Activated naive CD4-positive, alpha-beta T cell treated with anti-CD3 and anti-CD28 coated beads for 36 hours (primary cell): Measurements from ENCODE around the gene TKFC. TPM values are rescaled to one million over a fixed set of nuclear protein-coding genes. Genes with fewer than 3 reads are reported as not detected.

Experiments
- CTCF ChIA-PET: fragments of 350-600 bp; sonication (Branson Sonifier 250); formaldehyde crosslinking; loops from one replicate; lab custom pipeline; 2021; ENCODE audit warnings: antibody characterized with exemption; lab: Charles Lee
- DNase-seq: peaks from one replicate; pipeline ENCODE4 v3.0.0-alpha.2; 2020
- H3K27ac Mint-ChIP-seq: one replicate; pipeline ENCODE4 v1.8.0; 2021; ENCODE audit warnings: mild to moderate bottlenecking, mixed read lengths
- H3K27me3 Mint-ChIP-seq: one replicate; pipeline ENCODE4 v1.8.0; 2021; ENCODE audit warnings: low read depth, mixed read lengths
- H3K36me3 Mint-ChIP-seq: one replicate; pipeline ENCODE4 v1.8.0; 2021; ENCODE audit warnings: low read depth, mixed read lengths
- H3K4me1 Mint-ChIP-seq: one replicate; pipeline ENCODE4 v1.8.0; 2021; ENCODE audit warnings: low read depth, mixed read lengths
- H3K4me3 Mint-ChIP-seq: one replicate; pipeline ENCODE4 v1.8.0; 2021; ENCODE audit warnings: mild to moderate bottlenecking, moderate library complexity, mixed read lengths
- H3K9me3 Mint-ChIP-seq: one replicate; pipeline ENCODE4 v1.8.0; 2021; ENCODE audit warnings: mixed read lengths
- intact Hi-C: fragments of 100-400 bp; cut with micrococcal nuclease; formaldehyde crosslinking; loops from one replicate; pipeline ENCODE4 v1.15.1; 2023
- total RNA-seq, 2 experiments: library from RNA; stranded (reverse); gene quantifications; one replicate each; pipeline ENCODE4 v1.2.3, GENCODE V29; 2021

TKFC gene
- total RNA-seq, 2 experiments from 2014 or later = 146 to 154 TPM

DNA sequence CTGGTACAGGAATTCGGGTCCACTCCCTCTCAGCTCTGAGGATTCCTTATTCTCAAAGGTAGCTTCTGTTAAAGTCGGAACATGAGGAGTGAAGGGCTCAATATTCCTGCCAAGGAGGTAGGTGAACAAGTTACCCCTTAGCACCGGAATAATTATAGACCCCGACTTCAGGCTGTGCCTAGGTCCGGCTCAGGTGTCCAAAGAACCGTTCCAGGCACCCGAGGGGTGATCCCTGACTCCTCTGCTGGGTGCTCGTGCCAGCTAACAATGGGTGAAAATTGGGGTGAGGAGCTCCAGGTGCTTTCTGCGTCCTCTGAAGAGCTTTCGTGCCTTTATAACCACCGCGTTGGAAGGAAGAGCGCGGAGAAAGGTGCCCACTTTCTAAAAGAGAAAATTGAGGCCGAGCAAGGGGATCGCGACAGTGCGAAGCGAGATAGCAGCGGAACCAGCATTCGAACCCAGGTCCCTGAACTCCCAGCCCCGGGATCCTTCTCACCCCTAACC lies 28.3 kb downstream of the TKFC start:
- no peak for DNase-seq
- peaks cover 45% of the 10 kb centered on the region for H3K4me1 Mint-ChIP-seq
- CTCF ChIA-PET = interaction anchor here (0.5 to 7.3 kb wide), 7 partner anchors 10 to 260 kb away, joined by 3 to 60 read pairs (median 10); partner anchors contain the start of gene TMEM216

GRCh38 chr11:61361741-61362541 lies 28.9 kb downstream of the TKFC start, which contains the start of the genes CYB561A3 and TMEM138:
Gene CYB561A3, minus strand, starts transcription at chr11:61361882. Its CDS starts 5,169 bp downstream, at chr11:61356713.
Gene TMEM138, plus strand, starts transcription at chr11:61362374. Its CDS starts 2,017 bp downstream, at chr11:61364391.
- Mint-ChIP-seq H3K4me1 (peaks cover 42% of the 10 kb centered on the region), H3K27ac (peak within 1 kb of the TSS; percentile 96)
- intact Hi-C loops = loop anchor here (1.0 to 10.0 kb wide), 6 partner anchors 29 to 1607 kb away; partner anchors contain the start of genes CCDC86, DDB1, PRPF19 and SDHAF2

More for the DNA sequence above, 28.3 kb downstream of the TKFC start:
- intact Hi-C loops = loop anchor here (1.0 to 10.0 kb wide), 3 partner anchors 455 to 1606 kb away; partner anchors contain the start of genes CCDC86, PRPF19 and STX3
- H3K27me3 Mint-ChIP-seq = no peaks in the 10 kb centered on the region
- H3K27ac Mint-ChIP-seq = peak overlapping the region; percentile 96
- H3K9me3 Mint-ChIP-seq = no peaks in the 10 kb centered on the region
- H3K36me3 Mint-ChIP-seq = peaks cover 15% of the 10 kb centered on the region
- peak overlapping the region; percentile 100 for H3K4me3 Mint-ChIP-seq

DNA sequence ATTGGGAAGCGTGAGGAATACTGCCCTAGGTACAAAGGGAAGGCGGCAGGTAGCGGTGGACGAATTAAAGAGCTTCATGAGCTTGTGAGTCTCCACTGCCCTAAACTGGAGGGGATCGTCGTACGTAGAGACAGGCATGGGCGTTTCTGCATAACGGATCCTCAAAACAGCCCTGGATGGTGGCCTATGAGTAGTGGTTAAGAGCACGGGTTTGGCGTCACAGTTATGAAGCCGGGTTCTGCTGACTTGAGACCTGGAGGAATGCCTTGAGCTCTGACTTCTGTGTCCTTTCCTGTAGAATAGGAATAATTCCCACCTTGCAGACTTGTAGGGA lies 29.5 kb downstream of the TKFC start:
- intact Hi-C loops = loop anchor here (1.0 to 10.0 kb wide), 5 partner anchors 29 to 1608 kb away; partner anchors contain the start of genes CCDC86, DDB1, SDHAF2 and STX3

More at GRCh38 chr11:61361741-61362541, 28.9 kb downstream of the TKFC start, which contains the start of the genes CYB561A3 and TMEM138:
- peak; percentile 94 for DNase-seq
- Mint-ChIP-seq H3K9me3 (no peaks in the 10 kb centered on the region), H3K4me3 (peak within 1 kb of the TSS; percentile 100), H3K27me3 (no peaks in the 10 kb centered on the region), H3K36me3 (peaks cover 16% of the 10 kb centered on the region)
- CTCF ChIA-PET = interaction anchor here (0.5 to 7.3 kb wide), 10 partner anchors 9 to 260 kb away, joined by 3 to 60 read pairs (median 3); partner anchors contain the start of gene TMEM216

DNA sequence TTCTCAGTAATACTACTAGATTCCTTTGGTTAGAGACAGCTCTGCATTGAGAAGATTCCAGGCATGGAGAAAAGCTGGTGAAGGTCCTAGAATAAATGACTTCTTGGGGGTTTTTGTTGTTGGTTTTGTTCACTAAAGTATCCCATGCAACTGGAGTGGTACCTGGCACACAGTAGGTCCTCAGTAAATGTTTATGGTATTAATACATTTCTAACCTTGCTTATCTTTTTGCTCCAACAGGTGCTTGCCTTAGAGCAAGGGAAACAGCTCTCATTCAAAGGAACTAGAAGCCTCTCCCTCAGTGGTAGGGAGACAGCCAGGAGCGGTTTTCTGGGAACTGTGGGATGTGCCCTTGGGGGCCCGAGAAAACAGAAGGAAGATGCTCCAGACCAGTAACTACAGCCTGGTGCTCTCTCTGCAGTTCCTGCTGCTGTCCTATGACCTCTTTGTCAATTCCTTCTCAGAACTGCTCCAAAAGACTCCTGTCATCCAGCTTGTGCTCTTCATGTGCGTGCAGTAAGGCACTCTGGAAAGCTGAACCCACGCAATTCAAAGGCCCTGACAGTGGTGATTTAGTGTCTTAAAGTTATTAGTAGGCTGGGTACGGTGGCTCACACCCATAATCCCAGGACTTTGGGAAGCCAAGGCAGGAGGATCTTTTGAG lies 31.1 kb downstream of the TKFC start:
- H3K36me3 Mint-ChIP-seq = peaks cover 26% of the 10 kb centered on the region
- no peak for DNase-seq
- no peaks in the 10 kb centered on the region for H3K9me3 Mint-ChIP-seq
- H3K4me3 Mint-ChIP-seq = peak overlapping the region; percentile 100
- CTCF ChIA-PET = interaction anchor here (1.3 to 7.3 kb wide), 5 partner anchors 21 to 82 kb away, joined by 3 to 60 read pairs (median 13); no protein-coding TSS in a partner anchor
- H3K4me1 Mint-ChIP-seq = peaks cover 35% of the 10 kb centered on the region
- no peak overlapping the region for H3K27ac Mint-ChIP-seq
- no peaks in the 10 kb centered on the region for H3K27me3 Mint-ChIP-seq
- intact Hi-C loops = loop anchor here (5.0 to 10.0 kb wide), 2 partner anchors 522 to 1609 kb away; partner anchors contain the start of genes CCDC86 and STX3

More for the DNA sequence above, 29.5 kb downstream of the TKFC start:
- DNase-seq = peak; percentile 48
- Mint-ChIP-seq H3K27me3 (no peaks in the 10 kb centered on the region), H3K4me1 (peaks cover 40% of the 10 kb centered on the region), H3K4me3 (peak overlapping the region; percentile 100), H3K9me3 (no peaks in the 10 kb centered on the region), H3K27ac (peak overlapping the region; percentile 96), H3K36me3 (peaks cover 18% of the 10 kb centered on the region)
- CTCF ChIA-PET = interaction anchor here (0.8 to 7.3 kb wide), 8 partner anchors 8 to 108 kb away, joined by 3 to 60 read pairs (median 6); partner anchors contain the start of gene TMEM216

GRCh38 chr11:61367406-61367805 lies 34.4 kb downstream of the TKFC start:
- peaks cover 29% of the 10 kb centered on the region for H3K36me3 Mint-ChIP-seq
- peaks cover 16% of the 10 kb centered on the region for H3K4me1 Mint-ChIP-seq
- no peak overlapping the region for H3K4me3 Mint-ChIP-seq
- no peak for DNase-seq
- no peaks in the 10 kb centered on the region for H3K9me3 Mint-ChIP-seq
- no peaks in the 10 kb centered on the region for H3K27me3 Mint-ChIP-seq
- intact Hi-C loops = loop anchor here (10.0 kb wide), 1 partner anchor 1613 kb away; the partner anchor contains the start of gene STX3
- CTCF ChIA-PET = interaction anchor here (2.6 to 3.7 kb wide), 2 partner anchors 18 to 31 kb away, joined by 13 read pairs; no protein-coding TSS in a partner anchor
- no peak overlapping the region for H3K27ac Mint-ChIP-seq

DNA sequence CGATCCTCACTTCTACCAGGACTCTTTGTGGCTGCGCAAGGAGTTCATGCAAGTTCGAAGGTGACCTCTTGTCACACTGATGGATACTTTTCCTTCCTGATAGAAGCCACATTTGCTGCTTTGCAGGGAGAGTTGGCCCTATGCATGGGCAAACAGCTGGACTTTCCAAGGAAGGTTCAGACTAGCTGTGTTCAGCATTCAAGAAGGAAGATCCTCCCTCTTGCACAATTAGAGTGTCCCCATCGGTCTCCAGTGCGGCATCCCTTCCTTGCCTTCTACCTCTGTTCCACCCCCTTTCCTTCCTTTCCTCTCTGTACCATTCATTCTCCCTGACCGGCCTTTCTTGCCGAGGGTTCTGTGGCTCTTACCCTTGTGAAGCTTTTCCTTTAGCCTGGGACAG lies 35.6 kb downstream of the TKFC start:
- no peak for DNase-seq
- no peak overlapping the region for H3K27ac Mint-ChIP-seq
- H3K9me3 Mint-ChIP-seq = no peaks in the 10 kb centered on the region
- H3K36me3 Mint-ChIP-seq = peaks cover 29% of the 10 kb centered on the region
- H3K4me3 Mint-ChIP-seq = no peak overlapping the region
- no peaks in the 10 kb centered on the region for H3K27me3 Mint-ChIP-seq
- intact Hi-C loops = loop anchor here (10.0 kb wide), 1 partner anchor 1614 kb away; the partner anchor contains the start of gene STX3
- CTCF ChIA-PET = interaction anchor here (2.1 to 3.0 kb wide), 2 partner anchors 17 to 32 kb away, joined by 12 to 25 read pairs; no protein-coding TSS in a partner anchor
- peaks cover 4% of the 10 kb centered on the region for H3K4me1 Mint-ChIP-seq

- Mint-ChIP-seq H3K27me3 (no peaks in the 10 kb centered on the region), H3K9me3 (no peaks in the 10 kb centered on the region), H3K4me1 (no peaks in the 10 kb centered on the region), H3K36me3 (peaks cover 32% of the 10 kb centered on the region), H3K4me3 (no peak overlapping the region), H3K27ac (peak overlapping the region; percentile 2)
- CTCF ChIA-PET = interaction anchor here (1.1 to 3.0 kb wide), 3 partner anchors 7 to 33 kb away, joined by 3 to 25 read pairs (median 12); partner anchors contain the start of gene TMEM138
- DNase-seq = no peak
- intact Hi-C loops = loop anchor here (10.0 kb wide), 1 partner anchor 1615 kb away; the partner anchor contains the start of gene STX3
Observed at GRCh38 chr11:61369372-61370348, 36.6 kb downstream of the TKFC start.

DNA sequence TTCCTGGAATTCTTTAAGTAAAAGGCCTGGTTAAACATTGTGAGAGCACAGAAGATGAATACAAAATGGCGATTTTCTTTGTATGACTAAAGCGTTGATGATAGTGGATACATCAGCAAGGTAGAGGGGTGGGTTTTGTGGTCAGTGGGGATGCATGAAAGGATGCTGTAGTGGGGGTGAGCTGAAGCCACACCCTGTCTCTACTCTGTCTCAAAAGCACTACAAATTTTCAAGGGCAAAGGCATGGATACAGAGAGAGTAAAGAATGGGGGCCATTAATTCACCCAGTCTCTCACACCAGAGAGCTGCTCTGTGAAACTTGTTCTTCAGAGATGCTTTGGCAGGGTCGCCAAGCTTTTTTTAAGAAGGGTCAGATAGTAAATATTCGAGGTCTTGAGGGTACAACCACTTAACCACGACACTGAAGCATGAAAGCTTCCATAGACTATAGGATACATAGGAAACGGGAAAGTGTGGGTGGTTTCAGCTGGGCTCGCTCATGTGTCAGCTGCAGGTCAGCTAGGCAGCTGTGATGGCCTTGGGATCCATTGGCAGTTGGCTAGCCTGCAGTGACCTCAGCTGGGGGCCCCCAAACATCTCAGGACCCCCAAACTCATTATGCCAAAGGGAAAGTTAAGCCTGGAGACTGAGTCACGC lies 37.4 kb downstream of the TKFC start:
- CTCF ChIA-PET = interaction anchor here (1.1 to 3.0 kb wide), 4 partner anchors 8 to 34 kb away, joined by 3 to 25 read pairs (median 8); partner anchors contain the start of genes CYB561A3 and TMEM138
- Mint-ChIP-seq H3K4me3 (no peak overlapping the region), H3K4me1 (no peaks in the 10 kb centered on the region), H3K27me3 (no peaks in the 10 kb centered on the region), H3K36me3 (peaks cover 35% of the 10 kb centered on the region), H3K9me3 (peaks cover 3% of the 10 kb centered on the region), H3K27ac (no peak overlapping the region)
- DNase-seq = no peak
- intact Hi-C loops = no loop called here

GRCh38 chr11:61372659-61373420 lies 39.8 kb downstream of the TKFC start:
- DNase-seq = no peak
- Mint-ChIP-seq H3K36me3 (peaks cover 34% of the 10 kb centered on the region), H3K27me3 (no peaks in the 10 kb centered on the region), H3K9me3 (peaks cover 3% of the 10 kb centered on the region), H3K4me3 (no peak overlapping the region), H3K27ac (no peak overlapping the region), H3K4me1 (no peaks in the 10 kb centered on the region)
- CTCF ChIA-PET = interaction anchor here (0.8 to 1.3 kb wide), 2 partner anchors 13 to 37 kb away, joined by 3 to 4 read pairs; no protein-coding TSS in a partner anchor
- intact Hi-C loops = no loop called here
